K562 (cell line): ENCODE data around the gene MTG2. TPM values are rescaled to one million over a fixed set of nuclear protein-coding genes. Genes with fewer than 3 reads are reported as not detected.
A peak's percentile ranks its signal among the peaks of the same experiment; 100 is the strongest.

Experiments
- ATAC-seq: fragments of 200-7000 bp; cut with Tn5 transposase; 3 replicates; pipeline ENCODE4 v1.9.1; 2020; ENCODE audit warnings: moderate library complexity
- BruUV-seq: library from RNA; stranded (reverse); fragments of 400-500 nt; replicated peaks from 2 replicates; lab custom pipeline; 2021; lab: Mats Ljungman, UMichigan
- CTCF ChIA-PET: fragments of 300-600 bp; formaldehyde crosslinking; extraction: SDS; loops from one replicate; lab custom pipeline; 2021; ENCODE audit warnings: low intra/inter-chr PET ratio; lab: Yijun Ruan, JAX
- POLR2A ChIA-PET: fragments of 300-600, 350-650 bp; sonication (Branson Sonifier 250); formaldehyde crosslinking; extraction: SDS; loops from one replicate; lab custom pipeline; 2021; ENCODE audit warnings: antibody characterized with exemption, inconsistent platforms; lab: Yijun Ruan, JAX
- DNase-seq, 4 experiments: peaks; one replicate each; pipeline versions ENCODE4 v3.0.0 to v3.0.0-alpha.2; 2011 to 2018; ENCODE audit warnings: low spot score in 3 of 4, mixed read lengths in 3 of 4; ENCODE audit errors: extremely low read depth in 1 of 4
- FAIRE-seq: peaks from 2 replicates; lab custom pipeline; 2011; peaks lifted over from hg19 to GRCh38; lab: Jason Lieb, UNC
- H2AFZ ChIP-seq: 2 replicates; pipeline ENCODE4 v1.6.0; 2011; ENCODE audit warnings: low read depth, low read length, control low read depth, inconsistent platforms
- H3K27ac ChIP-seq: fragments of 200-600 bp; 3 replicates; pipeline ENCODE4 v1.8.0; 2011; ENCODE audit warnings: low read depth, mild to moderate bottlenecking, control low read depth, inconsistent platforms, low read length, moderate library complexity, mixed read lengths; ENCODE audit errors: extremely low read depth
- H3K27me3 ChIP-seq, 2 experiments: fragments of 300-600 bp in 1 of 2; 2 replicates in 1 of 2; 3 replicates in 1 of 2; pipeline versions ENCODE4 v1.6.0 to v1.8.0; 2011; ENCODE audit warnings: inconsistent platforms in 2 of 2, low read length in 2 of 2, mild to moderate bottlenecking in 1 of 2, mixed read lengths in 1 of 2, moderate library complexity in 1 of 2; ENCODE audit not compliant: control insufficient read depth in 2 of 2, insufficient read depth in 2 of 2
- H3K36me3 ChIP-seq: fragments of 300-600 bp; 3 replicates; pipeline ENCODE4 v1.8.0; 2011; ENCODE audit warnings: mild to moderate bottlenecking, low read length, inconsistent platforms; ENCODE audit not compliant: control insufficient read depth, insufficient read depth
- H3K4me1 ChIP-seq, 2 experiments: fragments of 200-600 bp in 1 of 2; replicated peaks in 1 of 2; 2 replicates in 1 of 2; 3 replicates in 1 of 2; pipeline versions ENCODE4 v1.5.1 to v1.8.0; 2011; ENCODE audit warnings: inconsistent platforms in 2 of 2, low read length in 2 of 2, mild to moderate bottlenecking in 1 of 2, mixed read lengths in 1 of 2, moderate library complexity in 1 of 2; ENCODE audit not compliant: control insufficient read depth in 2 of 2, insufficient read depth in 2 of 2
- H3K4me2 ChIP-seq: 2 replicates; pipeline ENCODE4 v1.6.1; 2011; ENCODE audit warnings: low read length, control low read depth, inconsistent platforms, mixed read lengths; ENCODE audit not compliant: insufficient read depth
- H3K4me3 ChIP-seq: fragments of 200-600 bp; sonication (generic), shearing (Covaris generic); 2 replicates; pipeline ENCODE4 v1.5.1; 2016; ENCODE audit warnings: control low read depth, inconsistent platforms
- H3K79me2 ChIP-seq: fragments of 200-600 bp; 3 replicates; pipeline ENCODE4 v1.8.0; 2011; ENCODE audit warnings: low read length, inconsistent platforms; ENCODE audit not compliant: control insufficient read depth, insufficient read depth
- H3K9ac ChIP-seq, 2 experiments: 2 replicates each; pipeline versions ENCODE4 v1.6.0 to v1.6.1; 2011; ENCODE audit warnings: low read depth in 2 of 2, low read length in 2 of 2, control low read depth in 1 of 2, inconsistent platforms in 1 of 2, mild to moderate bottlenecking in 1 of 2, mixed read lengths in 1 of 2; ENCODE audit not compliant: insufficient read depth in 1 of 2
- H3K9me1 ChIP-seq: one replicate; pipeline ENCODE4 v1.6.0; 2011; ENCODE audit warnings: inconsistent platforms, mild to moderate bottlenecking, low read length, moderate library complexity; ENCODE audit not compliant: control insufficient read depth, insufficient read depth
- H3K9me3 ChIP-seq: replicated peaks from 2 replicates; pipeline ENCODE4 v1.5.1; 2011; ENCODE audit warnings: low read depth, low read length, inconsistent platforms; ENCODE audit not compliant: control insufficient read depth, insufficient read depth
- H4K20me1 ChIP-seq: replicated peaks from 2 replicates; pipeline ENCODE4 v1.6.1; 2011; ENCODE audit warnings: low read length, inconsistent platforms, mixed read lengths; ENCODE audit not compliant: control insufficient read depth, insufficient read depth
- E2F3 ChIP-seq: fragments of 250-450 bp; sonication (Bioruptor Pico); IDR thresholded peaks from 2 replicates; pipeline ENCODE4 v1.4.0; 2020; ENCODE audit warnings: mild to moderate bottlenecking
- FOXP1 ChIP-seq: sonication (generic); formaldehyde crosslinking; IDR thresholded peaks from 2 replicates; pipeline ENCODE4 v1.8.0; 2022; ENCODE audit warnings: mild to moderate bottlenecking, missing genetic modification reagents
- MEIS2 ChIP-seq: fragments of 450-650 bp; IDR thresholded peaks from 2 replicates; pipeline ENCODE4 v1.6.1; 2014; ENCODE audit warnings: mild to moderate bottlenecking; ENCODE audit not compliant: partially characterized antibody
- POLR3A ChIP-seq: IDR thresholded peaks from 2 replicates; pipeline ENCODE4 v1.6.1; 2011; ENCODE audit warnings: borderline replicate concordance, mild to moderate bottlenecking, moderate library complexity; ENCODE audit not compliant: insufficient read length, insufficient read depth; ENCODE audit errors: extremely low read depth
- ZFP36 ChIP-seq: fragments of 150-350 bp; IDR thresholded peaks from 2 replicates; pipeline ENCODE4 v1.6.1; 2018; ENCODE audit warnings: low read length, low read depth; ENCODE audit not compliant: partially characterized antibody
- ZKSCAN8 ChIP-seq: fragments of 200-800 bp; sonication (Bioruptor generic); IDR thresholded peaks from 2 replicates; pipeline ENCODE4 v1.6.1; 2016; ENCODE audit warnings: missing genetic modification characterization, missing compliant biosample characterization
- WGBS: fragments of 100-300 bp; shearing (Covaris generic); methylation state at CpG from one replicate; pipeline ENCODE4 v1.1.6; 2016; ENCODE audit warnings: low coverage, mixed read lengths; ENCODE audit not compliant: insufficient coverage; ENCODE audit errors: missing lambda C conversion rate; 5-methylcytosine and 5-hydroxymethylcytosine counted together
- in situ Hi-C: fragments of 300-500 bp; cut with MboI; formaldehyde crosslinking; loops from 4 replicates; pipeline ENCODE4 v1.15.0; 2018; ENCODE audit warnings: inconsistent platforms, mixed read lengths
- intact Hi-C: fragments of 100-400 bp; cut with micrococcal nuclease; formaldehyde crosslinking; loops from 2 replicates; pipeline ENCODE4 v1.14.2; 2022
- polyA plus RNA-seq, 8 experiments: library from polyadenylated mRNA; depleted of rRNA in 4 of 8; stranded (reverse) in 5 of 8; unstranded in 3 of 8; fragments of >200 nt; fragmentation: Nextera tagmentation in 2 of 8; fragmentation: Illumina TruSeq in 1 of 8; extraction: Ambion mirVana in 2 of 8; extraction: Trizol in 1 of 8; gene quantifications; 2 replicates each; pipeline versions ENCODE4 v1.2.1 to v1.2.3, GENCODE V29; 2011 to 2014; ENCODE audit warnings: inconsistent platforms in 1 of 8, missing spikeins in 1 of 8
- total RNA-seq, 7 experiments: library from RNA; depleted of rRNA in 6 of 7; stranded (reverse); fragments of >200 nt in 6 of 7; fragmentation: Illumina TruSeq in 2 of 7; extraction: Trizol in 2 of 7; gene quantifications; 2 replicates each; pipeline versions ENCODE4 v1.2.1 to v1.2.3, GENCODE V29; 2011 to 2021; ENCODE audit warnings: low replicate concordance in 1 of 7

The MTG2 gene
- total and polyA plus RNA-seq, 9 of the 15 experiments (the other 6 are each of a cell fraction or from before 2014, with no cell fraction given), result 8.7 to 67.5 (median 44.5) TPM

- ChIA-PET POLR2A (interaction anchor here (0.5 kb wide), 1 partner anchor 27 kb away, joined by 3 read pairs; no protein-coding TSS in a partner anchor), CTCF (interaction anchor here (0.7 kb wide), 1 partner anchor 156 kb away, joined by 3 read pairs; no protein-coding TSS in a partner anchor)
- in situ Hi-C loops, result no loop called here
- 2% methylated on average over 22 of the region's 24 CpGs for whole genome bisulfite sequencing
- peaks cover 0 to 35% of the 10 kb centered on the region in 2 experiments; a peak in 2 of 5 replicates for H3K4me1 ChIP-seq
- no TSS peak for BruUV-seq
- H3K9me3 ChIP-seq, result peaks cover 6% of the 10 kb centered on the region; the same call in 1 of the 2 replicates
- FAIRE-seq (no peak), DNase-seq (no peak), ATAC-seq (no peak)
- no peaks in the 10 kb centered on the region for H3K36me3 ChIP-seq
- intact Hi-C loops, result no loop called here
- TF ChIP-seq MEIS2, result no peak
- TF ChIP-seq ZKSCAN8 (CRISPR knock-in tag), result no peak
- peak; percentile 91 for TF ChIP-seq ZFP36
- no peak for TF ChIP-seq E2F3 (CRISPR knock-in tag)
- no peak for TF ChIP-seq POLR3A
- no peak for TF ChIP-seq FOXP1 (CRISPR knock-in tag)
- H3K9ac ChIP-seq, result peak overlapping the region in 1 of 2 experiments; percentile 26; a peak in 1 of 4 replicates
- no peaks in the 10 kb centered on the region for H3K9me1 ChIP-seq
- H3K4me3 ChIP-seq, result no peak overlapping the region
- no peaks in the 10 kb centered on the region for H3K79me2 ChIP-seq
- peaks cover 18 to 55% of the 10 kb centered on the region in 2 experiments; a peak in 4 of 5 replicates for H3K27me3 ChIP-seq
- H3K4me2 ChIP-seq, result no peak overlapping the region
- H4K20me1 ChIP-seq, result peaks cover 5% of the 10 kb centered on the region
- H2AFZ ChIP-seq, result no peak overlapping the region
- H3K27ac ChIP-seq, result no peak overlapping the region
These were observed 44.1 kb downstream of the MTG2 start for GRCh38 chr20:62226707-62227590.
